GM10266 (cell line): ENCODE measurements around the gene SERPINA1.

ENCODE experiments used
- DNase-seq: peaks from one replicate; pipeline ENCODE4 v3.0.0; 2012; ENCODE audit errors: extremely low spot score
- CTCF ChIP-seq: IDR thresholded peaks from 2 replicates; pipeline ENCODE4 v1.5.1; 2012; ENCODE audit warnings: mild to moderate bottlenecking, low read depth; ENCODE audit not compliant: control insufficient read depth, insufficient read depth; ENCODE audit errors: missing control alignments

The SERPINA1 gene

GRCh38 chr14:94331462-94331861, 56.9 kb downstream of the SERPINA1 start:
- DNase-seq, result no peak
- no peak for TF ChIP-seq CTCF

- no peak for TF ChIP-seq CTCF
- DNase-seq, result no peak
Observed at GRCh38 chr14:94330857-94331256, 57.5 kb downstream of the SERPINA1 start.

GRCh38 chr14:94330432-94330831, 58.0 kb downstream of the SERPINA1 start:
- no peak for DNase-seq
- TF ChIP-seq CTCF, result no peak

GRCh38 chr14:94329857-94330256, 58.5 kb downstream of the SERPINA1 start:
- TF ChIP-seq CTCF, result no peak
- DNase-seq, result no peak

GRCh38 chr14:94328196-94328595, 60.2 kb downstream of the SERPINA1 start:
- no peak for TF ChIP-seq CTCF
- DNase-seq, result no peak
